ENCODE results near the gene CDK14.

CDK14 gene

DNA sequence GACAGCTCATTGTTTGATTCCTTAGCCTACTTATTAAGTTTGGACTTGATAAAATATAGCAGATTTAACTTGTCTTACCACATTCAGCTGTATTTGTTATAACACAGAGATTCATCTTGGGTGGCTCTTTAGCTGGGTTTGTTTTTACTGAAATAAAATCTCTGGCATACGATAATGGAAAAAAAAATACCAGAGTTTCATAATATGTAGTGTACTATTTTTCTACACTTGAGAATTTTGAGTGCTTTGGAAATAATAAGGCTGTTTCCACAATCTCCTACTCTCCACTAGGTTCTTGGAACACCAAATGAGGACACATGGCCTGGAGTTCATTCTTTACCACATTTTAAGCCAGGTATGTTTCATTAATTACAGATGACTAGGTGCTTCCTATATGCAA, 449.5 kb downstream of the CDK14 start:
- DNase-seq (ENCODE audit: low read depth in 2 of 2): no peak

DNA sequence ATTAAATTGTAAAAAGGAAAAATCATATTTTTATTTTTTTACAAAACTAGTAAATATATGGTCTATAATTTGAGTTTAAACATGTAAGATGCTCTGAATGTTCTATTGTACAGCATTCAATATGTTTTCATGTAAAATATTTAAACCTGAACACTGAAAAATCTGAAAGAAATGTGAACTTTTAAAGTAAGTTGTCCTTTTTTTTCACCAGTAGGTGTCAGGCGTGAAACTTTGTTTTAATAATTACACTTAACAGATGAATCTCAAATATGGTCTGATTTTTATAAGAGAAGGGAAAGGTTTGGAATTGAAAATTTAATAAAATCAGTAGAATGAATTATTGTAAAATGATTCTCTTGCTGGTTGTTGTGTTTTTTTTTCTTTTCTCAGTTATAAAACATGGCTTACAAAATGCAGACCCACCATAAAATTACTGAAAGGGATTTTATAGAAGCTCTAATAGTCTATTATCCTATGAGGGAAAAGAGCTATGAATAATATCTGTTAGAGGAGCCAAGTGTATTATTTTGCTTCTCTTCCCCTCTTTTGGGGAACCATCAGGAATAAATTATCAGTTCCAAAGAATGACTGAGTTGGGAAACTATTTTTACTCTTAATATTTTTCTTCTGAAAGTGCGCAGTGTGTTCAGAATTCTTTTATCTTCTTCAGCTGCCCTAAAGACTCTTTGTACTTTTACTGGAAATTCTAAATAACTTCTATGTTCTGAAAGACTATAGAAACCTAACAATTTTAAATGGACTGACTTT, 450.4 kb downstream of the CDK14 start:
- DNase-seq (ENCODE audit: low read depth in 2 of 2): no peak

GRCh38 chr7:91047636-91048035, 451.5 kb downstream of the CDK14 start:
- no peak for DNase-seq (ENCODE audit: low read depth in 2 of 2)

DNA sequence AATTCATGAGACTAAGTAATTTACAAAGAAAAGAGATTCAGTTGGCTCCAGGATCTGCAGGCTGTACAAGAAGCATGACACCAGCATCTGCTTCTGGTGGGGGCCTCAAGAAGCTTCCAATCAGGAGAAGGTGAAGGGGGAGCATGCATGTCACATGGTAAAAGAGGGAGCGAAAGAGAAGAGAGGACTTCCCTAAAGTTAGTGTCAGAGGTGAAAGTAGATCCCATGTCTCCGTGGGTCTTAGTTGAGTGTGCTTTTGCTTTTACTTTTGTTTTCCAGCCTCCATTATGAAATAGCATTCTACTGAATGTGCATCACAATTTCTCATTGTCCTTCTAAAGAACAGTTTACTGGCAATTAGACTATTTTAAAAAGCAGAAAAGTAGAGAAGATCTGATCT, 454.6 kb downstream of the CDK14 start:
- no peak for DNase-seq (ENCODE audit: low read depth in 2 of 2)

DNA sequence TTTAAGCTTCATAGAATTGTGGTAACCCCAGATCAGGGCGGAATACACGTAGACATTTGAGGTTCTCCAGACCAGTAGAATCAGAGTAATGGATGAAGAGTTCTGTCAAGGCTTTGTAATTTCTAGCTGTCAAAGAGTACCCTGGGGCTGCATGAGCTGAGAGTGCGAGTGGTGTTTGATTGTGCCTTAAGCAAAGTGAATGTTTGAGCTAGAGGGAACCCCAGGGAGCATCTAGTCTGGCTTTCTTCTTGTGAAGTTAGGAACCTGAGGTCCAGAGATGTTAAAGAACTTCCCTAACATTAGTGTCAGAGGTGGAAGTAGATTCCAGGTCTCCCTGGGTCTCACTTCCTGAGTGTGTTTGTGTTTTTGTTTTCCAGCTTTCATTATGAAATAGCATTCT, 455.8 kb downstream of the CDK14 start:
- no peak for DNase-seq (ENCODE audit: low read depth in 2 of 2)

DNA sequence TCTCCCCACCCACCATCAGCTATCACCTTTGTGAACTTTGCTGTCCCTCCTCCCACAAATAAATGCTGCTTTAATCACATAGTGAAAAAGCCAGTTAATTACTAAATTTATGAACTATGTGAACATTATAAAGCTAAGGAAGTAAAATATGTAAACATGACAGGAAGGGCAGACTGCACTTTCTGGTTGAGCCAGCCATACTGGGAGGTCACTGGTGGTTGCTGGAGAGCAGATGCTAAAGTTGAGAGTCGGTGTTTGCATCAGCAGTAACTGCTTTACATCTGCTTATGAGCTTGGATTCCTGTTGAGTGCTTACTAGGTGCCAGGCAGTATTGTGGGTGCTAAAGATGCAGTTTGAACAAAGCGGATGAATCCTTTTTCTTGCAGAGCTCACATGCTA, 458.3 kb downstream of the CDK14 start:
- no peak for DNase-seq (ENCODE audit: low read depth in 2 of 2)

- DNase-seq (ENCODE audit: low read depth in 2 of 2): no peak
Measured at GRCh38 chr7:91055219-91055618, 459.1 kb downstream of the CDK14 start.

DNA sequence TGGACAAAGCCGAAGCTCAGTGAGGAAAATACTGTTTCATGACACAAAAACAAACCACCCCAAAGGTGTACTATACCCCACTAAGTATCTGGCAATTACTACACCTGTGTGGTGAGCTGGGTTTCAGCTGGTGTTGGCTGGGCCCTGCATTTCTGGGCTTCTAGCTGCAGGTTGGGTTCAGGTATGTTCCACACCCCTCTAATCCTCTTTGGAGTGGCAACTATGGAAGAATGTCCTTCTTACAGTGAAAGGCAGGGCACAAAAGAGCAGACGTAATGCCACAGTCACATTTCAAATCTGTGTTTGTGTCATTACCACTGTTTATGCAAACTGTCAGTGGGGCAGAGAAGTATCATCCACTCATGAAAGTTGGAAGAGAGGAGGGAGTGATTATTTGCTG, 466.6 kb downstream of the CDK14 start:
- no peak for DNase-seq (ENCODE audit: low read depth in 2 of 2)

GRCh38 chr7:91064052-91064451, 467.9 kb downstream of the CDK14 start:
- DNase-seq (ENCODE audit: low read depth in 2 of 2): no peak

DNA sequence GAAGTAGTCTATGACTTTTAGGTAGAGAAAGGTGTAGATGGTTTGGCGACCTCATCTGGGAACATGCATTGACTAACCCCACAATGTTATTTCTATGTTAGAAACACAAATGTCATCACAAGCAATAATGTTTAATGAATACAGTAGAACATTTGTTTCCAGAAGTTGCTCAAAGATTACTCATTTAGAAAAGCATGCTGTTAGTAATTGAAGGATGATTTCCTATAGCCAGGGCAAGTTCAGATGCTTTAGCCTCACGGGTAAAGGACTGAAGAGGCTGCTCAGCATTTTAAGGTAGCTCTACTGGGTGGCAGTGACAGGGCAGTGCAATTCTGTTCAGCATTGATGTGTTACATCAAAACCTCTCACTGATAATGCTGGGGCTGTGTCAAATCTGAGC, 468.8 kb downstream of the CDK14 start:
- no peak for DNase-seq (ENCODE audit: low read depth in 2 of 2)

DNA sequence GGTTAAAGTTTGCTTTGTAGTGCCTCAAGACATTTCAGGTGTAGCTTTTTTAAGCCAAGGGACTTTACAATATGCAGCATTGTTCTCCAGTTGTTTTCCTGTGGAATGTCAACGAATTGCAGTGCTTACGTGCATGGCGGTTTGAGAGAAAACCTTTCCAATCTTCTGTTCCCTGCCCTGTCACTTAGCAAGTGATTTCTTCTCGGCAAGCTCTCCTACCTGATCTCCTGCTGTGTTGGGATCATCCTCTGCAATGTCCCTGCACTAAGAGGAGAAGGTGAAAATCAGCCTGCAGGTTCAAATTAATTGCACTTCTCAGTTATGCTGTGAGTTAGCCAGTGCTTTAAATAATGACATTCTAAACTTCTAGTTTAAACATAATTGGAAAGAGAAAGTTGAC, 470.5 kb downstream of the CDK14 start:
- no peak for DNase-seq (ENCODE audit: low read depth in 2 of 2)

- no peak for DNase-seq (ENCODE audit: low read depth in 2 of 2)
Measured at GRCh38 chr7:91067242-91067641, 471.1 kb downstream of the CDK14 start.

GRCh38 chr7:91068136-91068795, 472.1 kb downstream of the CDK14 start:
- no peak for DNase-seq (ENCODE audit: low read depth in 2 of 2)

DNA sequence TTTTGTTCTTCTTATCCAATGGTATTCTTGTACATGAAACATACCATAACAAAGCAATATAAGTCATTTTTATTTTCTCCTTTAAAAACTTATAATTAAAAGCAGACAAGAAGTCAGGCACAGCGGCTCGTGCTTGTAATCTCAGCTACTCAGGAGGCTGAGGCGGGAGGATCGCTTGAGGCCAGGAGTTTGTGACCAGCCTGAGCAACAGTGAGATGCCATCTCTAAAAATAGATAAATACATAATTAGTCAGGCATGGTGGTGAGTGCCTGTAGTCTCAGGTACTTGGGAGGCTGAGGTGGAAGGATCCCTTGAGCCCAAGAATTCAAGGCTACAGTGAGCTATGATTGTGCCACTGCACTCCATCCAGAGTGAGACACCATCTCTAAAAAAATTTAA, 473.0 kb downstream of the CDK14 start:
- DNase-seq (ENCODE audit: low read depth in 2 of 2): no peak

GRCh38 chr7:91079487-91079886, 483.4 kb downstream of the CDK14 start:
- no peak for DNase-seq (ENCODE audit: low read depth in 2 of 2)

- no peak for DNase-seq (ENCODE audit: low read depth in 2 of 2)
Measured at GRCh38 chr7:91080351-91080750, 484.2 kb downstream of the CDK14 start.

- no peak for DNase-seq (ENCODE audit: low read depth in 2 of 2)
Measured at GRCh38 chr7:91082038-91082437, 485.9 kb downstream of the CDK14 start.

DNA sequence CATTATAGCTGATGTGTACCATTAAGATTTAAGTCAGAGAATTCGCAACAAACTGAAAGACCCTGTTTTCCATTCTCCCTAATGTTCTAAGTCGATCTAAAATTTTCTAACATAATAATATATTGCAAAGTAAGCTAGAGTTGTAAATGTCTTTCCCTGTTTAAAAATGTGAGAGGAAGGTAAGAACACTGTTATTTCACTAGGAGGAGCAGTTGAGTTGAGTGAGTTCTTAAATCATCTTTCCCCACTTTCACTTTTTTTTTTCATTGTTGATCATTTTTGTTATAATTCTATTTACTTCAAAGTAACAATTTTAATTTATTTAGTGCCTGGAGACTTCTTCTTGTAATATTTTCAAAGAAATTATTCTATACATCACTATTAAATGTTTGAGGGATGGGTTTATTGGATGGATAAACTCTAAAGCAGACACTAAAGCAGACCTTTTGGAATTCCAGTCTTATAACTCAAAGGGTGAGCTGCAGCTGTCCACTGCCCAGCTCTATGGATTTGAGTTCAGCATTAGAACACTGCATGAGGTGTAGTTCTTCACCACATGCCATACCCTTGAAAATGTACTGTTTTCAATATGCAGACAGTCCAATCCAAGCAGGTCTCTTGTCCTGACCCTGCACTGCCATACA, 486.9 kb downstream of the CDK14 start:
- no peak for DNase-seq (ENCODE audit: low read depth in 2 of 2)

DNA sequence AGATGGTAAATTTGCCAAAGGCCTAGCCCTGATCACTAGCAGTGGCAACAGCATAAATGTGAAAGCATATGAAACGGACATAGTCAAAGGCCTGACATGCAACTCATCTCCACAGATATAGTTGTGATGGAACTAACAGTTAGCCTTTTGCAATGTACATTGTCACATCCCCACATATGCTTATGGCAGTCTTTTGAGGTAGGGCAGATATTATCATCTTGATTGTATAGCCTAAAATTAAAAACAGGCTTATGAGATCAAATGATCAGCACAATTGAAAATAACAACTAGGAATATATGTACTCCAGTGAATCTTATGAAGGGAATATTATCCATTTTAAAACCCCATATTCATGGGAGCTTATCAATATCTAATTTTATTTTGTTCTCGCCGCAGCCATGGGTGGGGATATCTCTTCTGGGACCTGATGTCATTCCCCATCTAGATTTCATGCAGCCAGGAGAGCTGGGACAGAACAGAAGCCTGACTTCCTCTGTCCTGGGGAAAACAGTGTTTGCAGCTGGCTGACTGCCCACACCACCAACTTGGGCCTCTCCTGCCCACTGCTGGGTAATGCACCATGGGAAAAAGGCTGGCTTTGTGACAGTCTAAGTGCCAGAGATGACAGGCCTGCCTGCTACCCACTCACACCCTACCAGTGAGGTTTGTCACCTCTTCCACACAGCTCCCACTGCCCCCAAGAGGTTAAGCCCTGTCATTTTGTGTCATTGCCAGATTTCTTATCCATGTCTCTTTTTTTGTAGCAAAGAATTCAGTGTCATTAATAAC, 487.9 kb downstream of the CDK14 start:
- no peak for DNase-seq (ENCODE audit: low read depth in 2 of 2)

DNA sequence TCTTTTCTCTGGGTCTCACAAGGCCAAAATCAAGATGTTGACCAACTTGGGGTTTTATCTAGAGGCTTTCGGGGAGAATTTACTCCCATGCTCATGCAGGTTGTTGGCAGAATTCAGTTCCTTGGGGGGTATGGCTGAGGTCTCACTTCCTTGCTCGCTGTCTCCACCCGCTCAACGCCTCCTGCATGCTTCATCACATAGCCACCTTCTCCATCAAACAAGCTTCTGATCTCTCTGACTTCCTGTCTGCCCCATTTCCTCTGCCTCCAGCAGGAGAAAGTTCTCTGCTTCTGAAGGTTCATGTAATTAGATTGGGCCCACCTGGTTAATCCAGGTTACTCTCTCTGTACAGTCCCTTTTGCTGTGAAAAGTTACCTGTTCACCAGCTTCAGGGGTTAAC, 489.1 kb downstream of the CDK14 start:
- no peak for DNase-seq (ENCODE audit: low read depth in 2 of 2)

- DNase-seq (ENCODE audit: low read depth in 2 of 2): no peak
Measured at GRCh38 chr7:91086200-91086599, 490.1 kb downstream of the CDK14 start.

DNA sequence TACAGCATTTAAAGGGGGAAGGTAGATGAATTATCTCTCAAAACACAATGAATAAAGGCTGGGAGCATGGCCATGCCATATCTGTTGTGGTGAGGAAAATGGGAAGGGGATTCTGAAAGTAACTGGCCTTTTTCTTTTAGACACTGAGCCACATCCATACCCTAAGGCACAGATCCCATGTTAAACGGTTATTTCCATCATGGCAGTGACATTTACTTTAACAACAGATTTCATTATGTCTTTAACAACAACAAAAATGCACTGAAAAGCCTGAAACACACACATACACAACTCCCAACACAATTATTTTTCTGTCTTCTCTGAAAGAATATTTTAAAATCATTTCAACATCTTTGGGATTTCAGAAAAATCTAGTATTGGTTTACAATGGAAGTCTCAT, 492.0 kb downstream of the CDK14 start:
- DNase-seq (ENCODE audit: low read depth in 2 of 2): no peak
